OCI-LY1 (cell line): ENCODE measurements around the gene VENTX.

Experiments
- H2AFZ ChIP-seq: fragments of 200-600 bp; sonication (generic), shearing (Covaris generic); 2 replicates; pipeline ENCODE4 v1.6.0; 2014; ENCODE audit warnings: antibody characterized with exemption, mild to moderate bottlenecking, low read length
- H3F3A ChIP-seq: fragments of 200-600 bp; sonication (generic), shearing (Covaris generic); 2 replicates; pipeline ENCODE4 v1.6.0; 2014; ENCODE audit warnings: mild to moderate bottlenecking, antibody characterized with exemption, low read length, moderate library complexity; ENCODE audit not compliant: insufficient read depth
- H3K27ac ChIP-seq: fragments of 200-600 bp; sonication (generic); 2 replicates; pipeline ENCODE4 v1.5.1; 2014; ENCODE audit warnings: low read length, mixed run types, mild to moderate bottlenecking, low read depth; ENCODE audit not compliant: poor library complexity, severe bottlenecking
- H3K27me3 ChIP-seq: fragments of 200-600 bp; sonication (generic); 2 replicates; pipeline ENCODE4 v1.6.0; 2014; ENCODE audit warnings: antibody characterized with exemption, mild to moderate bottlenecking, low read length, moderate library complexity; ENCODE audit not compliant: insufficient read depth
- H3K36me3 ChIP-seq: fragments of 200-600 bp; sonication (generic); 2 replicates; pipeline ENCODE4 v1.6.1; 2014; ENCODE audit warnings: mild to moderate bottlenecking, antibody characterized with exemption, low read length, moderate library complexity, mixed read lengths; ENCODE audit not compliant: insufficient read depth
- H3K4me1 ChIP-seq: fragments of 200-600 bp; sonication (generic); 2 replicates; pipeline ENCODE4 v1.5.1; 2014; ENCODE audit warnings: mild to moderate bottlenecking, low read length, moderate library complexity; ENCODE audit not compliant: insufficient read depth, severe bottlenecking
- H3K4me2 ChIP-seq: fragments of 200-600 bp; sonication (generic), shearing (Covaris generic); 2 replicates; pipeline ENCODE4 v1.6.1; 2014; ENCODE audit warnings: low read length
- H3K4me3 ChIP-seq: fragments of 200-600 bp; sonication (generic); 2 replicates; pipeline ENCODE4 v1.5.1; 2014; ENCODE audit warnings: low read length, low read depth, mild to moderate bottlenecking, mixed read lengths; ENCODE audit not compliant: poor library complexity, severe bottlenecking
- H3K79me2 ChIP-seq: fragments of 200-600 bp; shearing (Covaris generic); 2 replicates; pipeline ENCODE4 v1.6.1; 2016; ENCODE audit warnings: mixed run types, low read length, mixed read lengths; ENCODE audit not compliant: insufficient read depth
- H3K9ac ChIP-seq: fragments of 200-600 bp; sonication (generic), shearing (Covaris generic); 2 replicates; pipeline ENCODE4 v1.6.1; 2014; ENCODE audit warnings: mild to moderate bottlenecking, low read length, mixed read lengths
- H3K9me2 ChIP-seq: fragments of 200-600 bp; sonication (generic), shearing (Covaris generic); 2 replicates; pipeline ENCODE4 v1.6.1; 2014; ENCODE audit warnings: low read depth, mild to moderate bottlenecking, low read length, mixed read lengths
- H3K9me3 ChIP-seq: fragments of 200-600 bp; shearing (Covaris generic); 2 replicates; pipeline ENCODE4 v1.6.1; 2014; ENCODE audit warnings: low read length, mixed read lengths
- H4K20me1 ChIP-seq: fragments of 200-600 bp; sonication (generic), shearing (Covaris generic); 2 replicates; pipeline ENCODE4 v1.6.0; 2016; ENCODE audit warnings: mild to moderate bottlenecking, low read length; ENCODE audit not compliant: insufficient read depth
- CTCF ChIP-seq: fragments of 200-600 bp; sonication (generic), shearing (Covaris generic); IDR thresholded peaks from 2 replicates; pipeline ENCODE4 v1.5.1; 2017; ENCODE audit warnings: mild to moderate bottlenecking, antibody characterized with exemption, low read length, moderate library complexity, mixed read lengths
- EZH2 ChIP-seq: fragments of 200-600 bp; sonication (generic), shearing (Covaris generic); IDR thresholded peaks from 2 replicates; pipeline ENCODE4 v1.8.0; 2017; ENCODE audit warnings: borderline replicate concordance, mixed run types, mild to moderate bottlenecking, antibody characterized with exemption, low read length, moderate library complexity, mixed read lengths

VENTX gene

GRCh38 chr10:133199992-133200611 is 37.6 kb upstream of the VENTX start:
- H3K4me1 ChIP-seq = no peaks in the 10 kb centered on the region
- no peaks in the 10 kb centered on the region for H3K79me2 ChIP-seq
- no peaks in the 10 kb centered on the region for H3K27me3 ChIP-seq
- H3K27ac ChIP-seq = no peak overlapping the region
- no peaks in the 10 kb centered on the region for H3K9me3 ChIP-seq
- no peaks in the 10 kb centered on the region for H3K9me2 ChIP-seq
- no peaks in the 10 kb centered on the region for H3K36me3 ChIP-seq
- no peak overlapping the region for H3K4me3 ChIP-seq
- H2AFZ ChIP-seq = no peak overlapping the region
- no peaks in the 10 kb centered on the region for H3F3A ChIP-seq
- H4K20me1 ChIP-seq = no peaks in the 10 kb centered on the region
- no peak for TF ChIP-seq EZH2
- TF ChIP-seq CTCF = no peak
- H3K4me2 ChIP-seq = no peak overlapping the region
- no peak overlapping the region for H3K9ac ChIP-seq

GRCh38 chr10:133200621-133201031 is 37.0 kb upstream of the VENTX start:
- H3F3A ChIP-seq = no peaks in the 10 kb centered on the region
- no peaks in the 10 kb centered on the region for H4K20me1 ChIP-seq
- H3K36me3 ChIP-seq = no peaks in the 10 kb centered on the region
- no peak overlapping the region for H3K4me2 ChIP-seq
- H3K4me1 ChIP-seq = no peaks in the 10 kb centered on the region
- no peaks in the 10 kb centered on the region for H3K9me3 ChIP-seq
- H3K27me3 ChIP-seq = no peaks in the 10 kb centered on the region
- H3K79me2 ChIP-seq = no peaks in the 10 kb centered on the region
- TF ChIP-seq CTCF (no peak), EZH2 (no peak)
- no peak overlapping the region for H3K4me3 ChIP-seq
- no peak overlapping the region for H3K27ac ChIP-seq
- H3K9ac ChIP-seq = no peak overlapping the region
- no peak overlapping the region for H2AFZ ChIP-seq
- H3K9me2 ChIP-seq = no peaks in the 10 kb centered on the region

GRCh38 chr10:133201151-133201947 is 36.3 kb upstream of the VENTX start:
- no peaks in the 10 kb centered on the region for H4K20me1 ChIP-seq
- TF ChIP-seq CTCF (no peak), EZH2 (no peak)
- no peaks in the 10 kb centered on the region for H3K4me1 ChIP-seq
- no peaks in the 10 kb centered on the region for H3K79me2 ChIP-seq
- no peaks in the 10 kb centered on the region for H3K9me3 ChIP-seq
- H3K4me2 ChIP-seq = no peak overlapping the region
- H3K9ac ChIP-seq = no peak overlapping the region
- no peaks in the 10 kb centered on the region for H3K9me2 ChIP-seq
- no peak overlapping the region for H3K4me3 ChIP-seq
- H3F3A ChIP-seq = no peaks in the 10 kb centered on the region
- H3K27me3 ChIP-seq = no peaks in the 10 kb centered on the region
- H2AFZ ChIP-seq = no peak overlapping the region
- H3K36me3 ChIP-seq = no peaks in the 10 kb centered on the region
- no peak overlapping the region for H3K27ac ChIP-seq
